ENCODE data around the gene LIN28A.
"Not testable (repeated sequence)": the region's sequence is repeated elsewhere in the genome, so short reads cannot be mapped to it uniquely, and the experiment has no call there.

The LIN28A gene

DNA sequence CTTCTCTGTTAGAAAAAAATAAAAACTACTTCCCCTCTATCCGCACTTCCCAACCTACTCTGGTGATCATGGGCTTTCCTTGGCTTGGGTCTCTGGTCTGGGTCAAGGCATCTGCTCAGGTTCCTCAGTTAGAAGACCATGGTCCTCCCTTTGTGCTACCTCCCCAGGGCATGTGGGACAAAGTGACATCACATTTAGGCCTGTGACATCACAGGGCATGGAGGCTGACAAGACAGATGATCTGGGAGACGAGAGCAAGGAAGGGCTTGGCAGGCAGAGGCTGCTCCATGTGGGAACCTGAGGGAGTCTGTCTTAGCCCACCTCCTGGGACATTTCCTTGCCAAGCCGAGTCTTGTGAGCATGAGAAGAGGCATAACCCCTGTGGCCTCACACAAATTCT is 38.0 kb upstream of the LIN28A start, which contains the start of gene ZNF683:
TSS of gene ZNF683 (minus strand) at position 140 of the 400 bp plus-strand sequence. CDS start 4,179 bp downstream, outside the sequence.
- not testable (repeated sequence) for H3K27me3 ChIP-seq (ENCODE audit: insufficient read depth, poor library complexity, severe bottlenecking); H3K27ac ChIP-seq (replicated peaks); H3K4me3 ChIP-seq (replicated peaks; ENCODE audit: insufficient read depth, low read length); DNase-seq (ENCODE audit: low read depth in 1 of 2, low spot score in 1 of 2)
- peak; percentile 43; the same call in 1 of the 2 replicates for TF ChIP-seq SPI1 (IDR thresholded peaks at IDR 0.05; ENCODE audit: borderline replicate concordance, low read depth)

DNA sequence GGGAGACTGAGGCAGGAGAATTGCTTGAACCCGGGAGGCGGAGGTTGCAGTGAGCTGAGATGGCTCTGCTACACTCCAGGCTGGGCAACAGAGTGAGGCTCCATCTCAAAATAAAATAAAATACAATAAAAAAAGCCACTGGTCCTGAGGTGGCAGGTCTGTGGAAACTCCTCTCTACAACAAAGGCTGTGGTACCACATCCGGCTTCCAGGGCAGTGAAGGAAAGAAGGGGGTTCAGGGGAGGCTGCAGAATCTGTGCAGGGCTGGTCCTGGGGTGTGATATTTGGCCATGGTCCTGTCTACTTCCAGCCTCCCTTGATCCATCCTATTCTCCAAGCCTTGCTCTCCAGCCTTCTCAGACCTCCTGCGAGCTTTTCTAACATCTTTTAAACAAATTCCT is 37.3 kb upstream of the LIN28A start:
- TF ChIP-seq, protein P1, sequence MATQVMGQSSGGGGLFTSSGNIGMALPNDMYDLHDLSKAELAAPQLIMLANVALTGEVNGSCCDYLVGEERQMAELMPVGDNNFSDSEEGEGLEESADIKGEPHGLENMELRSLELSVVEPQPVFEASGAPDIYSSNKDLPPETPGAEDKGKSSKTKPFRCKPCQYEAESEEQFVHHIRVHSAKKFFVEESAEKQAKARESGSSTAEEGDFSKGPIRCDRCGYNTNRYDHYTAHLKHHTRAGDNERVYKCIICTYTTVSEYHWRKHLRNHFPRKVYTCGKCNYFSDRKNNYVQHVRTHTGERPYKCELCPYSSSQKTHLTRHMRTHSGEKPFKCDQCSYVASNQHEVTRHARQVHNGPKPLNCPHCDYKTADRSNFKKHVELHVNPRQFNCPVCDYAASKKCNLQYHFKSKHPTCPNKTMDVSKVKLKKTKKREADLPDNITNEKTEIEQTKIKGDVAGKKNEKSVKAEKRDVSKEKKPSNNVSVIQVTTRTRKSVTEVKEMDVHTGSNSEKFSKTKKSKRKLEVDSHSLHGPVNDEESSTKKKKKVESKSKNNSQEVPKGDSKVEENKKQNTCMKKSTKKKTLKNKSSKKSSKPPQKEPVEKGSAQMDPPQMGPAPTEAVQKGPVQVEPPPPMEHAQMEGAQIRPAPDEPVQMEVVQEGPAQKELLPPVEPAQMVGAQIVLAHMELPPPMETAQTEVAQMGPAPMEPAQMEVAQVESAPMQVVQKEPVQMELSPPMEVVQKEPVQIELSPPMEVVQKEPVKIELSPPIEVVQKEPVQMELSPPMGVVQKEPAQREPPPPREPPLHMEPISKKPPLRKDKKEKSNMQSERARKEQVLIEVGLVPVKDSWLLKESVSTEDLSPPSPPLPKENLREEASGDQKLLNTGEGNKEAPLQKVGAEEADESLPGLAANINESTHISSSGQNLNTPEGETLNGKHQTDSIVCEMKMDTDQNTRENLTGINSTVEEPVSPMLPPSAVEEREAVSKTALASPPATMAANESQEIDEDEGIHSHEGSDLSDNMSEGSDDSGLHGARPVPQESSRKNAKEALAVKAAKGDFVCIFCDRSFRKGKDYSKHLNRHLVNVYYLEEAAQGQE (IDR thresholded peaks at IDR 0.05; ENCODE audit: insufficient replicate concordance, low read depth), result no peak
- TF ChIP-seq SPI1 (IDR thresholded peaks at IDR 0.05; ENCODE audit: borderline replicate concordance, low read depth), result no peak
- TF ChIP-seq, protein P2, sequence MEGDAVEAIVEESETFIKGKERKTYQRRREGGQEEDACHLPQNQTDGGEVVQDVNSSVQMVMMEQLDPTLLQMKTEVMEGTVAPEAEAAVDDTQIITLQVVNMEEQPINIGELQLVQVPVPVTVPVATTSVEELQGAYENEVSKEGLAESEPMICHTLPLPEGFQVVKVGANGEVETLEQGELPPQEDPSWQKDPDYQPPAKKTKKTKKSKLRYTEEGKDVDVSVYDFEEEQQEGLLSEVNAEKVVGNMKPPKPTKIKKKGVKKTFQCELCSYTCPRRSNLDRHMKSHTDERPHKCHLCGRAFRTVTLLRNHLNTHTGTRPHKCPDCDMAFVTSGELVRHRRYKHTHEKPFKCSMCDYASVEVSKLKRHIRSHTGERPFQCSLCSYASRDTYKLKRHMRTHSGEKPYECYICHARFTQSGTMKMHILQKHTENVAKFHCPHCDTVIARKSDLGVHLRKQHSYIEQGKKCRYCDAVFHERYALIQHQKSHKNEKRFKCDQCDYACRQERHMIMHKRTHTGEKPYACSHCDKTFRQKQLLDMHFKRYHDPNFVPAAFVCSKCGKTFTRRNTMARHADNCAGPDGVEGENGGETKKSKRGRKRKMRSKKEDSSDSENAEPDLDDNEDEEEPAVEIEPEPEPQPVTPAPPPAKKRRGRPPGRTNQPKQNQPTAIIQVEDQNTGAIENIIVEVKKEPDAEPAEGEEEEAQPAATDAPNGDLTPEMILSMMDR (IDR thresholded peaks at IDR 0.05; ENCODE audit: insufficient read depth, low read length), result no peak
- TF ChIP-seq POLR2AphosphoS5 (IDR thresholded peaks at IDR 0.05; ENCODE audit: low read depth), result no peak
- no peak for TF ChIP-seq GABPA (IDR thresholded peaks at IDR 0.05; ENCODE audit: low read depth)
- Histone ChIP-seq H3K27ac (replicated peaks) (no peak overlapping the region), H3K27me3 (ENCODE audit: insufficient read depth, poor library complexity, severe bottlenecking) (no peaks in the 10 kb centered on the region), H3K4me3 (replicated peaks; ENCODE audit: insufficient read depth, low read length) (no peak overlapping the region)
- DNase-seq (ENCODE audit: low read depth in 1 of 2, low spot score in 1 of 2), result no peak

DNA sequence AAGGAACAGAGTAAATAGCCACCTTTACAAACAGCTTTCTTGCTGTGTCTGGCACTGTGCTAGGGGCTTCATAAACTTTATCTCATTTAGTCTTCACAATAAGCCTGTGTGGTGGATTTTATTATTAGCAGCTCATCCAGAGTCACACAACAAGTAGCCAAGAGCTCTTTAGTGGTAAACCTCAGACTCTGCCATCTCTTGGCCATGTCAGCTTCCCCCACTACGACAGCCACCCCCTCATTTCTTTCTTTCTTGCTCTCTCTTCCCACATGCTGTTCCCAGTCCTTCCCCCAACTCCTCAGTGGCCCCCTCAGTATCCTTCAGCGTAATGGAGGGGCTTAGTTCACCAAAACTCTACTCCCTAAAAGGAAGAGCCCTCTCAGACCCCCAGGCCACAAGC is 36.8 kb upstream of the LIN28A start:
- DNase-seq (ENCODE audit: low read depth in 1 of 2, low spot score in 1 of 2), result no peak
- TF ChIP-seq, protein P1 (IDR thresholded peaks at IDR 0.05; ENCODE audit: insufficient replicate concordance, low read depth), result no peak
- TF ChIP-seq SPI1 (IDR thresholded peaks at IDR 0.05; ENCODE audit: borderline replicate concordance, low read depth), result no peak
- TF ChIP-seq, protein P2 (IDR thresholded peaks at IDR 0.05; ENCODE audit: insufficient read depth, low read length), result no peak
- no peak for TF ChIP-seq GABPA (IDR thresholded peaks at IDR 0.05; ENCODE audit: low read depth)
- no peak for TF ChIP-seq POLR2AphosphoS5 (IDR thresholded peaks at IDR 0.05; ENCODE audit: low read depth)
- Histone ChIP-seq H3K27me3 (ENCODE audit: insufficient read depth, poor library complexity, severe bottlenecking) (no peaks in the 10 kb centered on the region), H3K4me3 (replicated peaks; ENCODE audit: insufficient read depth, low read length) (no peak overlapping the region), H3K27ac (replicated peaks) (no peak overlapping the region)

DNA sequence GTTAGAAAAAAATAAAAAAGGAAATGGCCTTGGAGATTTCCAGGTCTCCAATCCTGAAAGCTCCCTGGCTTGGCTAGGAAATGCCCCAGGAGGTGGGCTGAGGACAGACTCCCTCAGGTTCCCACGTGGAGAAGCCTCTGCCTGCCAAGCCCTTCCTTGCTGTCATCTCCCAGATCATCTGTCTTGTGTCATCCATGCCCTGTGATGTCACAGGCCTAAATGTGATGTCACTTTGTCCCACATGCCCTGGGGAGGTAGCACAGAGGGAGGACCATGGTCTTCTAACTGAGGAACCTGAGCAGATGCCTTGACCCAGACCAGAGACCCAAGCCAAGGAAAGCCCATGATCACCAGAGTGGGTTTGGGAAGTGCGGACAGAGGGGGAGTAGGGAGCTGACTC is 36.3 kb upstream of the LIN28A start:
- not testable (repeated sequence) for DNase-seq (ENCODE audit: low read depth in 1 of 2, low spot score in 1 of 2); H3K4me3 ChIP-seq (replicated peaks; ENCODE audit: insufficient read depth, low read length); H3K27ac ChIP-seq (replicated peaks); H3K27me3 ChIP-seq (ENCODE audit: insufficient read depth, poor library complexity, severe bottlenecking)

DNA sequence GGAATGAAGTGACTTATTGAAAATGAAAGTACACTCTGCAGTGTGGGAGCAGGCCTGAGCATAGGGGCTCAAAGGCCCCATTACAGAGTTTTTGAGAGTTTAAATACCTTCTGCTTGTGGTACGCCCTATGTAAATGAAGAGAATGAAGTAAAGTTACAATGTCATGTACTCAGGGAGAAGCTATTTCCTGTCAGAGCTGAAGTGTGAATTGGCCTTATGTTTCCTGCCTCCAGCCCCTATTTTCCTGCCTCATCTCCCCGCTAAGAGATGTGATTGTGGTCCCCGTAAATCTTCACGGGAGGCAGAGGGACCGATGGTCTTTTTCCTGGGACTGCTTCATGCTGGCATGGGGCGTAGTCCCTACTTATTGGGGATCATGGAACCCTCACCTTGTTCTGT is 35.5 kb upstream of the LIN28A start:
- TF ChIP-seq GABPA (IDR thresholded peaks at IDR 0.05; ENCODE audit: low read depth) (no peak), SPI1 (IDR thresholded peaks at IDR 0.05; ENCODE audit: borderline replicate concordance, low read depth) (no peak), POLR2AphosphoS5 (IDR thresholded peaks at IDR 0.05; ENCODE audit: low read depth) (no peak)
- TF ChIP-seq, protein P1 (IDR thresholded peaks at IDR 0.05; ENCODE audit: insufficient replicate concordance, low read depth), result no peak
- TF ChIP-seq, protein P2 (IDR thresholded peaks at IDR 0.05; ENCODE audit: insufficient read depth, low read length), result no peak
- DNase-seq (ENCODE audit: low read depth in 1 of 2, low spot score in 1 of 2), result no peak
- Histone ChIP-seq H3K4me3 (replicated peaks; ENCODE audit: insufficient read depth, low read length) (no peak overlapping the region), H3K27ac (replicated peaks) (no peak overlapping the region), H3K27me3 (ENCODE audit: insufficient read depth, poor library complexity, severe bottlenecking) (no peaks in the 10 kb centered on the region)
